ENCODE data around the gene DCLK2.

DNA sequence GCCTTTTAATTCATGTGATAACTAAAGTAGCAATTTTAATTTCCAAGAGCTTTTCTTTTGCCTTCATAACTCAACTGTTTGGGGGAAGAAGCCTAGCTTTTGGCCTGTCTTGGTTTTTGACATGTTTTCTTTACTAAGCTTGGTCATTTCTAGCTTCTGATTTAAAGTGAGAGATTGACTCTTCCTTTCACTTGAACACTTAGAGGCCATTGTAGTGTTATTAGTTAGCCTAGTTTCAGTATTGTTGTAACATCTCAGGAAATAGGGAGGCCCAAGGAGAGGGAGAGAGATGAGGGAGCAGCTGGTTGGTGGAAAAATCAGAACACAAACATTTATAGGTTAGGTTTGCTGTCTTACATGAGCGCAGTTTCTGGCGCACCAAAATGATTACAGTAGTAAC is 44.8 kb downstream of the DCLK2 start:
- TF ChIP-seq CTCF (IDR thresholded peaks at IDR 0.05) (no peak), EP300 (IDR thresholded peaks at IDR 0.05) (no peak), POLR2A (IDR thresholded peaks at IDR 0.05) (no peak)

All from upper lobe of left lung (tissue), 4 donors.